Activated naive CD8-positive, alpha-beta T cell treated with anti-CD3 and anti-CD28 coated beads for 36 hours (primary cell): ENCODE data around the gene FAM193A. TPM values are rescaled to one million over a fixed set of nuclear protein-coding genes. Genes with fewer than 3 reads are reported as not detected.
"Not testable (repeated sequence)": the region's sequence is repeated elsewhere in the genome, so short reads cannot be mapped to it uniquely, and the experiment has no call there.

ENCODE experiments used
- DNase-seq: peaks from one replicate; pipeline ENCODE4 v3.0.0; 2021
- H3K27ac Mint-ChIP-seq: one replicate; pipeline ENCODE4 v1.8.0; 2022; ENCODE audit warnings: mild to moderate bottlenecking, moderate library complexity, mixed read lengths
- H3K27me3 Mint-ChIP-seq: one replicate; pipeline ENCODE4 v1.8.0; 2022; ENCODE audit warnings: mild to moderate bottlenecking, mixed read lengths
- H3K36me3 Mint-ChIP-seq: one replicate; pipeline ENCODE4 v1.8.0; 2021; ENCODE audit warnings: mild to moderate bottlenecking, mixed read lengths
- H3K4me1 Mint-ChIP-seq: one replicate; pipeline ENCODE4 v1.8.0; 2021; ENCODE audit warnings: mixed read lengths
- H3K4me3 Mint-ChIP-seq: one replicate; pipeline ENCODE4 v1.8.0; 2022; ENCODE audit warnings: mild to moderate bottlenecking, moderate library complexity, mixed read lengths
- H3K9me3 Mint-ChIP-seq: one replicate; pipeline ENCODE4 v1.8.0; 2022; ENCODE audit warnings: mixed read lengths
- total RNA-seq, 2 experiments: library from RNA; stranded (reverse); gene quantifications; one replicate each; pipeline ENCODE4 v1.2.3, GENCODE V29; 2021

Gene FAM193A
- total RNA-seq, 2 experiments from 2014 or later, result 18.9 TPM

DNA sequence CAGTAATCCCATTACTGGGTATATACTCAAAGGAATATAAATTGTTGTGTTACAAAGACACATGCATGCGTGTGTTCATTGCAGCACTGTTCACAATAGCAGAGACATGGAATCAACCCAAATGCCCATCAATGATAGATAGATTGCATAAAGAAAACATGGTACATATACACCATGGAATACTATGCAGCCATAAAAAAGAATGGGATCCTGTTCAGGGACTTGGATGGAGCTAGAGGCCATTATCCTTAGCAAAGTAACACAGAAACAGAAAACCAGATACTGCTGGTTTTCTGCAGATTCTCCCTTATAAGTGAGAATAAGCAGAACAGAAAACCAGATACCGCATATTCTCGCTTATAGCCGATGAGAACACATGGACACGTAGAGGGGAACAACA is 43.5 kb downstream of the FAM193A start:
- Mint-ChIP-seq H3K36me3 (peaks cover 30% of the 10 kb centered on the region), H3K27me3 (no peaks in the 10 kb centered on the region), H3K4me1 (peaks cover 23% of the 10 kb centered on the region), H3K4me3 (no peak overlapping the region), H3K27ac (no peak overlapping the region), H3K9me3 (peaks cover 9% of the 10 kb centered on the region)
- DNase-seq, result no peak

DNA sequence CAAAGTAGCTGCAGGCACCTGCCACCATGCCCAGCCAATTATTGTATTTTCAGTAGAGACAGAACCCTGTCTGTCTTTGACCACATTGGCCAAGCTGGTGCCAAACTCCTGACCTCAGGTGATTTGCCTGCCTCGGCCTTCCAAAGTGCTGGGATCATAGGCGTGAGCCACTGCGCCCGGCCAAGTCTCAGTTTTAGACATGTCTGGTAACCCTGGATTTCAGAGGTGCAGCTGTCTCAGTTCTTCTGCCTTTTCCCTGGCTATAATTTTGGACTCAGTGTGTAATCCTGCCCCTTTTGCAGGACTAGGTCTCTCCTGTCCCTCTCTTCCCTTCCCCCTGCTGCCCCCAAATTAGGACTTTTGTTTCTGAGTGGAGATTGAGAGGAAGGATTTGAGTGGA is 46.6 kb downstream of the FAM193A start:
- H3K9me3 Mint-ChIP-seq, result peaks cover 9% of the 10 kb centered on the region
- H3K4me3 Mint-ChIP-seq, result no peak overlapping the region
- peaks cover 26% of the 10 kb centered on the region for H3K36me3 Mint-ChIP-seq
- H3K27me3 Mint-ChIP-seq, result no peaks in the 10 kb centered on the region
- H3K4me1 Mint-ChIP-seq, result peaks cover 33% of the 10 kb centered on the region
- no peak for DNase-seq
- H3K27ac Mint-ChIP-seq, result no peak overlapping the region

DNA sequence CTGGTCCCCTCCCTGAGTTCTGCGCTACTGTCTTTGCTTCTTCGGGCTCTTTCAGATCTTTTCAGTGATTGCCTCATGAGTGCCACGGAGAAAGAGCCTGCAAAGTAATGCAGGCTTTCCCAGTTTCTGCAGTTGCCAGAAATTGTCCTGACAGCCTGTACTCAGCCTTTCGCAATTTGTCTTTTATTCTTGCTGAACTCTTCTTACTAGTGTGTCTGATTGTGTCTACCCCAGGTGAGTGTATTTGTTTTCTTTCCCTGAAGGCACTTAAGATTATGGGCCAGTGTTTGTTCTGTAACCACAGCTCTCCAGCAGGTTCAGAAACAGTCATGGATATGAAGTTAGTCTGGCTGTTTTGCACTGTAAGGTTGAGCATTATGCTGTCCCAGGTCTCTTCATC is 47.1 kb downstream of the FAM193A start:
- Mint-ChIP-seq H3K4me3 (no peak overlapping the region), H3K27me3 (no peaks in the 10 kb centered on the region), H3K27ac (no peak overlapping the region), H3K4me1 (peaks cover 36% of the 10 kb centered on the region), H3K36me3 (peaks cover 26% of the 10 kb centered on the region), H3K9me3 (peaks cover 9% of the 10 kb centered on the region)
- no peak for DNase-seq

DNA sequence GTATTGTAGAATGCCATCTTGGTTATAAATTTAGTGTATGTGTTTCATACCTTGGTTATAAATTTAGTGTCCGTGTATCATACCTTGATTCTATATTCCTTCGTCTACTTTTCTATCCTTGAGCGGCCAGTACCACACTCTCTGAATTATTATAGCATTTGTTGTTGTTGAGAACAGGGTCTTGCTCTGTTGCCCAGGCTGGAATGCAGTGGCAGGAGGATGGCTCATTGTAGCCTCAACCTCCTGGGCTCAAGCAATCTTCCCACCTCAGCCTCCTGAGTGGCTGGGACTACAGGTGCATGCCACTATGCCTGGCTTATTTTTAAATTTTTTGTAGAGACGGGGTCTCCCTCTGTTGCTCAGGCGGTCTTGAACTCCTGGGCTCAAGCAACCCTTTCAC is 50.1 kb downstream of the FAM193A start:
- Mint-ChIP-seq H3K9me3 (no peaks in the 10 kb centered on the region), H3K4me3 (no peak overlapping the region), H3K27ac (no peak overlapping the region), H3K36me3 (peaks cover 9% of the 10 kb centered on the region), H3K4me1 (peaks cover 46% of the 10 kb centered on the region), H3K27me3 (no peaks in the 10 kb centered on the region)
- no peak for DNase-seq

DNA sequence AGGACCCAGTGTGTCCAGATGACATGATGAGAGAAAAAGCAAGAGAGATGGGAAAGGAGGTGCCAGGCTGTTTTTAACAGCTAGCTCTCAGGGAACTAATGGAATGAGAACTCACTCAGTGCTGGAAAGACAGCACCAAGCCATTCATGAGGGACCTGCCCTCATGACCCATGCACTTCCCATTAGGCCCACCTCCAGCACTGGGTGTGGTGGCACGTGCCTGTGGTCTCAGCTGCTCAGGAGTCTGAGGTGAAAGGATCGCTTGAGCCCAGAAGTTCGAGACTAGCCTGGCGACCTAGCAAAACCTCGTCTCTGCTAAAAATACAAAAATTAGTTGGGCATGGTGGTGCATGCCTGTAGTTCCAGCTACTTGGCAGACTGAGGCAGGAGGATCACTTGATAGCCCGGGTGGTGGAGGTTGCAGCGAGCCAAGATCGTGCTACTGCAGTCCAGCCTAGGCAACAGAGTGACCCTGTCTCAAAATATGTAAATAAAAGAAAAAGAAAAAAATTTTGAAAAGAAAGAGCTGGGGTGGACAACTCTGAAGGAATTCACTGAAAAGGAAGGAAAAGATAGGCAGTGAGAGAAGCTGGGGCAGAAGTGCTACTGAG is 50.9 kb downstream of the FAM193A start:
- H3K27ac Mint-ChIP-seq, result no peak overlapping the region
- H3K27me3 Mint-ChIP-seq, result no peaks in the 10 kb centered on the region
- H3K4me3 Mint-ChIP-seq, result no peak overlapping the region
- H3K9me3 Mint-ChIP-seq, result no peaks in the 10 kb centered on the region
- H3K4me1 Mint-ChIP-seq, result peaks cover 42% of the 10 kb centered on the region
- DNase-seq, result no peak
- H3K36me3 Mint-ChIP-seq, result peaks cover 3% of the 10 kb centered on the region

DNA sequence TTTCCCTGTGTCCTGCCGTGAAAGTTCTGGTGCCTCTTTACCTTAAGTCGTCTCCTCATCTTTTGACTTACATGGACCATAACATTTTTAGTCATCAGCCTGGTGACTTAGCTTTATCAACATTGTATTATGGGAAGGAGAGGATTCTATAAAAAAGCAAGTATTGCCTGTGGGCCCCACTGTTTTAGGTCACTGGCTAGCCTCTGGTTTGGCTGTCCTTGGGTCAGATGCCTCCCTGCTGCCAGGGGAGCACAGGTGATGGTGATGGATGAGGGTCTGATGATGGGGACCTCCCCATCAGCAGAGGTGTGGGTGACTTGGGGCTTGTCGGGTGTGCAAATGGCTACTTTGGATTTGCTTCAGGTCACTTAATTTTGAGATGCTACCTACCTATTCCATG is 51.8 kb downstream of the FAM193A start:
- Mint-ChIP-seq H3K4me1 (peaks cover 42% of the 10 kb centered on the region), H3K9me3 (no peaks in the 10 kb centered on the region), H3K27ac (no peak overlapping the region), H3K36me3 (no peaks in the 10 kb centered on the region), H3K4me3 (no peak overlapping the region), H3K27me3 (no peaks in the 10 kb centered on the region)
- DNase-seq, result no peak

DNA sequence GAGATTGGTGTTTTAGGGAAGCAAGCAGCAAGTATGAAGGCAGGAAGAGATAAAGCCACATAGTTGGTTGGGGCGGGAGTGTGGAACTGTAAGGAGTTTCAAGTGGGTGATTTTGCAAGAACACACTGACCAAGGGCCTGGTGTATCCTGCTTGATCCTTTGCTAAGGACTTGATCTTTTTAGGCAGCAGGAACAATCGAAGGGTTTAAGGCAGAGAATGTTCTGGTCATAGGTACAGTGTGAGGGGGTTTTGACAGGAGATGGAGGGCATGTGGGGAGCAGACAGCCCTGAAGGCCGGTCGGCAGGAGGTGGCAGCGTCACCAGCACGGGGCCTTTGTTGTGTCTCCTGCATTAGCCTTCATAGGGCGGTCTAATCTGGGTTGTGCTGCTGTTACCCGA is 54.7 kb downstream of the FAM193A start:
- peaks cover 51% of the 10 kb centered on the region for H3K4me1 Mint-ChIP-seq
- no peaks in the 10 kb centered on the region for H3K9me3 Mint-ChIP-seq
- peak overlapping the region; percentile 9 for H3K4me3 Mint-ChIP-seq
- DNase-seq, result no peak
- H3K27me3 Mint-ChIP-seq, result no peaks in the 10 kb centered on the region
- H3K27ac Mint-ChIP-seq, result peak overlapping the region; percentile 1
- no peaks in the 10 kb centered on the region for H3K36me3 Mint-ChIP-seq

DNA sequence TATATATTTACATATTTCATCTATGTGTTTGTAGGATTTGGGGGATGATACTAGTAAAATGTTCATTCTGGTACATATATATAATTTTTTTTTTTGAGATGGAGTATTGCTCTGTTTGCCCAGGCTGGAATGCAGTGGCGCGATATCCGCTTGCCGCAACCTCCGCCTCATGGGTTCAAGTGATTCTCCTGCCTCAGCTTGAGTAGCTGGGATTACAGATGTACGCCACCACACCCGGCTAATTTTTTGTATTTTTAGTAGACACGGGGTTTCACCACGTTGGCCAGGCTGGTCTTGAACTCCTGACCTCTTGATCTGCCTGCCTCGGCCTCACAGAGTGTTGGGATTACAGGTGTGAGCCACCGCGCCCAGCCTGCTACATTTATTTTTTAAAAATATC is 55.6 kb downstream of the FAM193A start:
- not testable (repeated sequence) for H3K36me3 Mint-ChIP-seq, H3K27ac Mint-ChIP-seq, H3K4me3 Mint-ChIP-seq, DNase-seq, H3K27me3 Mint-ChIP-seq, H3K9me3 Mint-ChIP-seq
- peaks cover 49% of the 10 kb centered on the region for H3K4me1 Mint-ChIP-seq

DNA sequence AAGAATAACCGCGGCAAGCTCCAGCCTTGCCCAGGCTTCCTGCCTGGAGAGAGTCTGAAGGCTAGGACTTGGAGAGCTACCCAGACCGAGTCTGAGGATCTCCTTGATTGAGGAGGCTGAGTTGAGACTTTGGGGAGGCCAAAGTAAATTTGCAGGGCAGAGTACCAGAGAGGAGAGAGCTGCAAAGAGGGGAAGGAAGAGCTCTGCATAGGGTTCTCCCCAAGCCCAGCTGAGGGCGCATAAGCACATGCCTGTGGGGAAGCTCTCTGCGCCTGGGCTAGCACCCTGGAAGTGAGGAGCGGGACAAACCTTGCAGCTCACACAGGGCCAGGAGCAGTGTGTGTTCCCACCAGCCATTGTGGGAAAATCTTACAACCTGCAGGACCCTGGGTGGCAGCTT is 56.1 kb downstream of the FAM193A start:
- no peak for DNase-seq
- Mint-ChIP-seq H3K9me3 (no peaks in the 10 kb centered on the region), H3K36me3 (peaks cover 3% of the 10 kb centered on the region), H3K4me1 (peaks cover 52% of the 10 kb centered on the region), H3K27me3 (no peaks in the 10 kb centered on the region), H3K4me3 (no peak overlapping the region), H3K27ac (no peak overlapping the region)

DNA sequence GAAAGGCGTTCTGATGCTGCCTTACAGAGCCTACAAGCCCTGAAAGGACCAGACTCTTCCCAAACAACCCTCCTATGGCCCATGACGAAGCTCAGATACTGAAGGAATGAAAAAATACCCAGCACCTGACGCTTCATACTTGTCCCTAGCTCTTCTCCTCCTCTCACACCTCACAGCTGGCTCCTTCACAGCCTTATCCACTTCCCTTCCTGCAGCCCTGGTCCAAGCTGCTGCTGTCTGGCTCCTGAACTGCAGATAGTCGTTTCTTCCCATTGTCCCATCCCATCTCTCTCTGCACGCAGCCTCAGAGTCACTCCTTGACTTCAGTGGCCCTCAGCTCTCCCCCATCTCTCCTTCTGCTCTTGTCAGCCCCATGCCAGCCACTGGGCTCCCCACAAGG is 56.6 kb downstream of the FAM193A start:
- H3K27ac Mint-ChIP-seq, result no peak overlapping the region
- peaks cover 6% of the 10 kb centered on the region for H3K36me3 Mint-ChIP-seq

DNA sequence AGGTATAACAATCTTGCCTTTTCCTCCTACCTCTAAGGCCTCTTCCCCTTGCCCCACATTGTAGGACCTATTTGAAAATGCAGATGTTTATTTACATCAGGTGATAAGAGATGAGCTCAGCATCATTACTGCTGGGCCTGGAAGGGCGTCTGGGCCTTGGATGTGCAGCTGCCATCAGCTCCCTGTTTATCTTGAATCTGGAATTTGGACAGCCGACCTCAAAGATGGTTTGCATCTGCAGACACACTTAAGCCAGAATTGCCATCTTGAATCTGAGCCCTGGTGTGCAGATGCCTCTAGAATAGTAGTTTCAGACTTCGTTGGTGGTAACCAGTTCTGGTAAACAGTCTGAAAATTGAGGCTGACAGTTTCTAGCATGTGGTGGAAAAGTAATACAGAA is 59.0 kb downstream of the FAM193A start:
- Mint-ChIP-seq H3K4me3 (no peak overlapping the region), H3K9me3 (no peaks in the 10 kb centered on the region), H3K36me3 (peaks cover 12% of the 10 kb centered on the region), H3K27ac (peak overlapping the region; percentile 16), H3K27me3 (no peaks in the 10 kb centered on the region), H3K4me1 (peaks cover 63% of the 10 kb centered on the region)
- DNase-seq, result no peak

More for the DNA sequence above, 56.6 kb downstream of the FAM193A start:
- Mint-ChIP-seq H3K27me3 (no peaks in the 10 kb centered on the region), H3K4me1 (peaks cover 52% of the 10 kb centered on the region), H3K4me3 (no peak overlapping the region), H3K9me3 (no peaks in the 10 kb centered on the region)
- DNase-seq, result no peak

DNA sequence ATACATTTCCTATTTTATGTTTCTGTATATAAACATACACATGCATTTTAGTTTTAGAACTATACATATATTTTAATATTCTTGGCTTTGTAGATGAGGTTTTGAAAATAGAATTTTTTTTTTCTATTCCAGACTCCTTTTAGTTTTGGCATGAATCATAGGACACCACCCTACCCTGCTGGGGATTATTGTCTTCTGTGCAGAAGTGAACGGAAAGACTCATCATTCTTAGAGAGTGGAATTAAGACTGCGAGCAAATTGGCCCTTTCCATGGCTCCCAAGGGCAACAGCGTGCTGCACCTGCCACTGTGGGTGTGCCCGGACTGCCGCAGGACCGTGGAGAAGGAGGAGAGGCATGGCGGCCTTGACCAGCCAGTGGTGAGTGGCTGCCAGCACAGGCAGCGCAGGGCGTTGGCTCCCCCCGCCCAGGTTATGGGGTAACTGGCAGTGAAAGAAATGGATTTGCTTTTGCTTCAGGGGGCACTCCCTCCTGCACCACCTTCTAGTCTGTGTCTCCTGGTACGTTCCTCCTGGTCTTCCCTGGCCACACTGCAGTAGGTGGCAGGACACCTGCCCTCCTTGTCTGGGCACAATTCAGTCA is 59.6 kb downstream of the FAM193A start:
- Mint-ChIP-seq H3K27ac (no peak overlapping the region), H3K4me1 (peaks cover 61% of the 10 kb centered on the region), H3K36me3 (peaks cover 14% of the 10 kb centered on the region), H3K27me3 (no peaks in the 10 kb centered on the region), H3K9me3 (no peaks in the 10 kb centered on the region), H3K4me3 (no peak overlapping the region)
- no peak for DNase-seq

DNA sequence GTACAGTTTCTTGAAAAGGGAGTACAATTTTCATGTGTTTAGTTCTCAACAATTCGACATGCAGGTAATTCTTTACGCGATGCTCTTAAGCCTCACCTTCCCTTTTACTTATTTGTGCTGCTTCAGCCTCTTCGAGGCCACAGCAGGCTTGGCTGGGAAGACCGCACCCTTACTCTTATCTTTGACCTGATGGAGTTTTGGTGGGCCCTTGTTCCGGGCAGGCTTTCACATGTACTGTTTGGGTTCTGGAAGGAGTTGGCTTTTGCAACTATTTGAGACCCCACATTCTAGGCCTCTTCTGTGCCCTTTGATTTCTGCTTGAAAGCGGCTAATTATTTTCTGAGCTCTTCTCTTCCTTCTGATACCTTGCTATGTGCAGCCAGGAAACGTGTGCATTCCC is 60.2 kb downstream of the FAM193A start:
- Mint-ChIP-seq H3K9me3 (no peaks in the 10 kb centered on the region), H3K36me3 (peaks cover 14% of the 10 kb centered on the region), H3K27me3 (no peaks in the 10 kb centered on the region), H3K4me3 (no peak overlapping the region), H3K4me1 (peaks cover 55% of the 10 kb centered on the region), H3K27ac (no peak overlapping the region)
- no peak for DNase-seq

DNA sequence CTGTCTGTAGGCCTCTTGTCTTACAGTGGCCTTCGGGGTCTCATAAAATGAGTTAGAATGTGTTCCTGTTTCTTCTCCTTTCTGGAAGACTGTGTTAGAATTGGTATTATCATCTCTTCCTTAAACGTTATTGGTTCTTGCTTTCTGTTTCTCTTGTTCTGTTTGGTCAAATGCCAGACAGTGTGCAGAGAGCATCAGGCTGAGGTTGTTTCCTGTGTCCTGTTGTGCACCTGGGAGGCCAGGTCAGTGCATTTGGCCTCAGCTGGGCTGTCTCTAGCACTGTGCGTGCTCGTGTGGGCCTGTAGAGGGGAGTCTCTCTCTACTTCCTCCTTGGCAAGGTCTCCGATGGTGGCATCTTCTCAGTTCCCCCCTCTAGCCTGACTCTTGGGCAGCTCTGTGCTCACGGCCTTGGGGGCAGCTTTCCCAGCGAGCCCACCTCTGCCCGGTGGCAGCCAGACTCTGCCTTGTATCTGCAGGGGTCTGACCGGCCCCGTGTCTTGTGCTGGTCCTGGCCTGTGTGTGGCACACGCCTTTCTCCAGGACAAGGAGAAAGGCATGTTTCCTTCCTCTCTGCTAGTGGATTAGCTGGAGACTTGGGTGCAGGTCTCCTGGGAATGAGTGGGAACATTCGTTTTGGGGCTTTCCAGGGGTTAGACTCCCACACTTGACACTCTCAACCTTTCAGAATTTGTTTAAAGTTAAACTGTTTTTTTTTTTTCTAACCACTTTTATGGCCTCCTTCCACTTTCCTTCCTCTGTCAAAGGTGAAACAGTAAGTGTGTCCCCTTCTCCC is 62.3 kb downstream of the FAM193A start:
- Mint-ChIP-seq H3K9me3 (no peaks in the 10 kb centered on the region), H3K4me3 (no peak overlapping the region), H3K36me3 (peaks cover 19% of the 10 kb centered on the region), H3K4me1 (peaks cover 48% of the 10 kb centered on the region), H3K27ac (peak overlapping the region; percentile 66), H3K27me3 (no peaks in the 10 kb centered on the region)
- DNase-seq, result no peak

DNA sequence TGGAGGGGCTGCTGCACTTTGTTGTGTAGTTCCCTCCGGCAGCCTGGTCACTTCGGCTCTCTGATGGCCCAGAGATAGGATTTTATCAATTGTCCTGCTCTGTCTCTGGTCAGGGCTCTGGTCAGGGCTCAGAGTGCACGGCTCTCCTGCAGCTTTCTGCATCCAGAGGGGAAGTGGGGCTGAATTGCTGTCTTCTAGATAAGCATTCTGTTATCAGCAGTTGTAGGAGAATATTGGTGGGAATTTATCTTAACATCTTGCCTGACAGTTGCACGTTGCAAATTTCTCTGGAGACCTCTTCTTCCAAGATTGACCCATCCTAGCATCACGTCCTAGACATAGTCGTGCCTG is 62.8 kb downstream of the FAM193A start:
- H3K36me3 Mint-ChIP-seq, result peaks cover 19% of the 10 kb centered on the region
- DNase-seq, result no peak
- H3K27me3 Mint-ChIP-seq, result no peaks in the 10 kb centered on the region
- peaks cover 45% of the 10 kb centered on the region for H3K4me1 Mint-ChIP-seq
- H3K9me3 Mint-ChIP-seq, result no peaks in the 10 kb centered on the region
- H3K4me3 Mint-ChIP-seq, result no peak overlapping the region
- peak overlapping the region; percentile 66 for H3K27ac Mint-ChIP-seq

DNA sequence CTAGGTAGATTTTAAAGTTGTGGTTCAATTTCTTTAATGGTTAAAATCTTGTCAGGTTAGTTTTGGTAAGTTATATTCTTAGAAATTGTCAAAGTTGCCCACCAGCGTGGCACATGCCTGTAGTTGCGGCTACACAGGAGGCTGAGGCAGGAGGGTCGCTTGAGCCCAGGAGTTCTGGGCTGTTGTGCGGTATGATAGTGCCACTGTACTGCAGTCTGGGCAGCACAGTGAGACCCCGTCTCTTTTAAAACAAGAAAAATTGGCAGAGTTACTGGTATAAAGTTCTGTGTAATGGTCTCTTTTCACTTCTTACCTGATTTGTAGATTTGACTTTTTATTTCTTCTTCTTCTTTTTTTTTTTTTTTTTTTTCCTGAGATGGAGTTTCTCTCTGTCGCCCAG is 64.4 kb downstream of the FAM193A start:
- Mint-ChIP-seq H3K27ac (peak overlapping the region; percentile 35), H3K27me3 (no peaks in the 10 kb centered on the region), H3K36me3 (peaks cover 19% of the 10 kb centered on the region), H3K9me3 (no peaks in the 10 kb centered on the region), H3K4me3 (no peak overlapping the region), H3K4me1 (peaks cover 40% of the 10 kb centered on the region)
- DNase-seq, result no peak
